SK-MEL-5 (cell line): Measurements from ENCODE around the gene TIGD6. TPM values are rescaled to one million over a fixed set of nuclear protein-coding genes. Genes with fewer than 3 reads are reported as not detected.
A peak's percentile ranks its signal among the peaks of the same experiment; 100 is the strongest.
"Not testable (repeated sequence)": the region's sequence is repeated elsewhere in the genome, so short reads cannot be mapped to it uniquely, and the experiment has no call there.

Experiments used
- DNase-seq: peaks from one replicate; pipeline ENCODE4 v3.0.0-alpha.2; 2016; ENCODE audit warnings: low read depth, low spot score
- in situ Hi-C: cut with HindIII; loops from 2 replicates; pipeline ENCODE4 v1.10.0; 2016; ENCODE audit warnings: low sequenced_read_pairs, high pct_unique_total_duplicates, low pct_unique_long_range_greater_than_20kb
- total RNA-seq: library from RNA; depleted of rRNA; stranded (reverse); fragments of >200 nt; shearing (Covaris generic); gene quantifications from 2 replicates; pipeline ENCODE4 v1.2.3, GENCODE V29; 2014; rRNA removed

TIGD6 gene
- total RNA-seq, 1 experiment from 2014 or later: 6.6 TPM

DNA sequence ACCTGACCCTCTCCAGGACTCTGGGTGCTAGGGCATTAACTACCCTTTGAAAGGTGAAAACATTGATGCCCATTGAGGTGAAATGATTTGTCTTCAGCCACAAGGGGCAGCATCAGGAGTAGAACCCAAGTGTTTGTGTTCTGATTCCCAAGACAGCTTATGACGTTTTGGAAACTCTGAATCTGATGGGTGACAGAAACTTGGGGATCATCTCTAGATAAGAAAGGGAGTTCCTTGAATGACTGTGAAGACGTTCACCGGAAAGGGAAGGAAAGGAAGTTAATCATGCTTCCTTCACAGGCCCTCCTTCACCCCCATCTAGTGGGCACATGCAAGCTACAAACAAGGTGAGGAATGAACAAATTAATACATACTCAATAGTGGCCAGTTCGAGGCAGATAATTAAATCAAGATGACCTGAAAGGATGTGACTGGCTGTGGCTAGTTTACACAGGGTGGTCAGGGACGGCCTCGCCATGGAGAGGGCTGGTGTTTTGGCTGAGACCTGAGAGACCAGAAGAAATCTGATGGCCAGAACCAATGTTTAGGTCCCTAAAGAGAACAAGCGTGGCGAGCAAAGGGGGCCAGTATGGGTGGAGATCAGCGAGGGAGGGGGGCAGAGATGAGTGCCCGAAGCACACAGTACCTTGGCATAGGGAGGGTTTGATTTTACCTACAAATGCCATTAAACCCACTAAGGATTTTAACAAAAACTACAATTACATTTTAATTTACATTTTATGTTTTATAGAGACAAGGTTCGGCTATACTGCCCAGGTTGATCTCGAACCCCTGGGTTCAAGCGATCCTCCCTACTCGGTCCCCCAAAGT, 40.8 kb downstream of the TIGD6 start:
- peak; percentile 83 for DNase-seq
- in situ Hi-C loops: no loop called here

DNA sequence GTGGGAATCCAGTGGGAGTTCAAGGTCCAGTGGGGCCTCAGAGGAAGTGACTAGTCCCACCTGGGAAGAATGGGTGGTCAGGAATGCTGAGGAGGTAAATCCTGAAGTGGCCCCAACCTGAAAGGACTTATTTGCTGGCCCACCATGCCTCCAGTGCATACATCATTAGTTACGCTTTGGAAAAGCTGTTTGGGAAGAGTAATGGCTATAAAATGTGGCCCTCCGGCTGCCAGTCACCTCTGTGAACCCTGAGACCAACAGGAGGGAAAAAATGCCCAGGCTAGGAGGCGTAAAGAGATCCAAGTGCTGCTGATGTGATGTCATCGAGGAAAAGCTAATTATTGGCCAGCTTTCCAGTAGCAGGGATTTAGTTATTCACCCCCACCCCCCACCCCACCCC, 42.6 kb downstream of the TIGD6 start:
- no peak for DNase-seq
- in situ Hi-C loops: no loop called here

DNA sequence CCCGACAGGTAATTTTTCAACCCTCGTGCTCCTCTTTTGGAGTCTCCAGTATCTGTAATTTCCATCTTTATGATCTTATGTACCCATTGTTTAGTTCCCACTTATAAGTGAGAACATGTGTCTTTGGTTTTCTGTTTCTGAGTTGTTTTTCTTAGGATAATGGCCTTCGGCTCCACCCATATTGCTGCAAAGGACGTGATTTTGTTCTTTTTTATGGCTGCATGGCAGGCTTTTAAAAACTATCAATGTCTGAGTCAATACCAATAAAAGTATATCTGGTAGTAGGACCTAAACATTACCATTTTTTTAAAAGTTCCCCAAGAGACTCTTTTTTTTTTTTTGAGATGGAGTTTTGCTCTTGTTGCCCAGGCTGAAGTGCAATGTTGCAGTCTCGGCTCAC, 43.8 kb downstream of the TIGD6 start:
- in situ Hi-C loops: no loop called here
- DNase-seq: no peak

DNA sequence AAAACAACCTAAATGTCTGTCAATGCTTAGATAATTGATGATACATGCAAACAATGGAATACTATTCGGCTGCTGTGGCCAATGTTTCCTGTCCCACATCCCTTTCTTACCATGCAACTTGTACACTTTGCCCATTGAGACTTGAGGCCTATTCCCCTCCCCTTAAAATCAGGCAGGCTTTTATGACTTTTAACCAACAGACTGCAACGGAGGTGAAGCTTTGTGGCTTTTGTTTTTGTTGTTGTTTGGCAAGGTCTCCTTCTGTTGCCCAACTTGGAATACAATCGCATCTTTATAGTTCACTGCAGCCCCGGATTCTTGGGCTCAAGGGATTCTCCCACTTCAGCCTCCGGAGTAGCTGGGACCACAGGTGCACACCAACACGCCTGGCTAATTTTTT, 45.7 kb downstream of the TIGD6 start:
- in situ Hi-C loops: no loop called here
- peak; percentile 81 for DNase-seq

DNA sequence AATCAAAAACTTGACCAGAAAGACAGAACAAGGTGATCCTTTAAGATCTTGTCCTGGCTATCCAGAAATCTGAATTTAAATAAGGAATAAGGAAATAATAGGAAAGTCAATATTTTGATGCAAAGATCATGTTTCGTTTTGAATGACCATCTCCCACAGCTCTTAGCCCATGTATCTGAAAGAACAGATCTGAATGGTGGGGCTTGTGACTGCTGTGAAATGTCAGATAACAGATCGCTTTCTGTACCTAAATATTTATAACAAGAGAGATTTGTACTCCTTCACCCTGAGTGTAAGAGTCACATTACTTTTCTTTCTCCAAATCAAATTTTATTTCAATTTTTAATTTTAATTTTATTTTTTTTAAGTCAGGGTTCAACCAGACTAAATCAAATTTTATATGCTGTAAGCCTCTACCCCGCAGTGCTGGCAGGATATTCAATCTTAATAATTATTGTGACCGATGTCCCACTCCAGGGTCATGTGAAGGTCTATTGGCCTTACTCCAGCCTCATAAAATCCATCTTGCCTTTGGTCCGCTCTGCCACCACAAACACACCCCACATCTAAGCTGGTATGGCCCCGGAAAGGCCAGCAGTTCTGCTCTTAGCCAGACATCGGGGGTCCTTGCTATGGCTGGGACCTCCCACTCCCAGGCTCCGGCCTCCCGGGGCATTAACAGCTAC, 46.9 kb downstream of the TIGD6 start:
- in situ Hi-C loops: no loop called here
- DNase-seq: peak; percentile 76

DNA sequence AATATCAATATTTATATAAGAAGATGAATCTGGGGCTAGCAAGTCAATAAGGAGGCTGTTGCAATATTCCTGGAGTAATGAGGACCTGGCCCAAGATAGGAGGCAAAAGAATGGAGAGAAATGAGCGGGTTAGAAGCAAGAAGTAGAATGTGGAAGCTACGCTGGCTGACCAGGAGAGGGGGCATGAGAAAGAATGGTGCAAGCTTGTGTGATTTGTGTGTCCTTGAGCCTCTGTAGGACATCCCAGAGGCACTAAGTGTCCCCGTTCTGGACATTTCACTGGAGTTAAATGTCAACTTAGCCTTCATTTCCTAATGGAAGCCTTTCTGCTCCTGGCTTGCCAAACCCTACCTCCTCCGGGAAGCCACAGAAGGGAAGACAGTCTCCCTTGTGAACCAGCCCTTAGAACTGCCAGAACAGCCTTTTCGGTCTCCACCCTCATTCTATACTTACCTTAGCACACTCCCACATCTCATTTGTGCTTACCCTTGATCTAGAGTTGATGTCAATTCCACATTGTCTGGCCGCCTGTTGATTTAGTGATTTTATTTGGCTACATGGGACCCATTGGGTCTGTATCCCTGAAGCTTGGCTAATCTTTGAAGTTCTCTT, 49.2 kb downstream of the TIGD6 start:
- DNase-seq: peak; percentile 62
- in situ Hi-C loops: no loop called here

DNA sequence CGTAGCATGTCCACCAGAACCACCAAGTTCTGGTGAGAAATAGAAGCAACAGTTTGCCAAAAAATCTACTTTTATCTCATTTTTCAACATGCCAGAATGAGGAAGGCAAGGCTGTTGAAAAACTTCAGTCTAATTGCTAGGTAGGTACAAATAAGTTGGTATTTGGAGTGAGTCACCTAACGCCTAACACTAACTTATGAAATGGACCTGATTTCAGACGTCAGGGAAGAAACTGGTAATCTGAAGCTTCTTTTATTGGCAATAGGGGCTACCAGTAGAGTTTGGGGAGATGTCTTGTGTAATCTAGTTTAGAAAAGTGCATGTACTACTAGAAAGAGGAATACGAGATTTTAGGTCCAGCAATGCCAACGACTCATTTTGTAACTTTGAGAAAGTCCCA, 51.5 kb downstream of the TIGD6 start:
- in situ Hi-C loops: no loop called here
- no peak for DNase-seq

DNA sequence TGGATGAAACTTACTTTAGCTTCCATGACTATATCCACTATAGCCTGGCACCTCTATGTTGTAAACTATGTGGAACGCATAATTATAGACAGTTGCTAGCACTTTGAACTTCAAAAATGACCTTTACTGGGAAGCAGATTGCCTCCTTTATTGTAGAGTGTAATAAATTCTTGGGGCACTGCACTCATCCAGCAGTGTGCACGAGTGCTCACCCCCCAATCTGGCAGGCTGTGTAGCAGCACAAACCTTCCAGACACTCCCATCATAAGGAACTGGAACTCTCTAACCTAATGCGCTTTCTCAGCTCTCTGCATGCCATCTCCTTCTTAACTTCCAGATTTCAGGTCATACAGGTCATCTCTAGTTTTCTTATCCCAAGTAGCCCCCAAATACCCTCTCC, 54.3 kb downstream of the TIGD6 start:
- no peak for DNase-seq

DNA sequence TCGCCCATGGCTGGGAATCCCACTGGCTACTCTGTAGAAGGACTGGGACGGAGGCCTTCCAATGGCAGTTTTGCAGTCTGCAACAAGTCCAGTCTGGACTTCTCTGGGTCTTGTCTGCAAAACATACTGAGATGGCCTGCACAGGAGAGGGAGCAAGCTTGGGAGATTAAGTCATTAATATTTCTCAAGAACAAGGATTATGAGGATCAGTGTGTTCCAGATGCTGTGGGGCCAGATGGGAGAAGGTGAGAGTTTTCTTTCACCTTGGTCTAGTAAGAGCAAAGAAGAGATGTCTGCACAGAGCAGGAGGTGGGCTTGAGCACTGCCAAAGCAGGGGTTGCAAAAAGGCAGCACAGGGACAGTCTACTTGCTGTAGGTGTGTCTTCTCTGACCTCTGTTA, 55.8 kb downstream of the TIGD6 start, which contains the start of gene PDE6A:
TSS of gene PDE6A (minus strand) at position 128 of the 400 bp plus-strand sequence. CDS start at position 8, 120 bp downstream.
- in situ Hi-C loops: no loop called here

More for the DNA sequence above, 54.3 kb downstream of the TIGD6 start:
- in situ Hi-C loops: no loop called here

DNA sequence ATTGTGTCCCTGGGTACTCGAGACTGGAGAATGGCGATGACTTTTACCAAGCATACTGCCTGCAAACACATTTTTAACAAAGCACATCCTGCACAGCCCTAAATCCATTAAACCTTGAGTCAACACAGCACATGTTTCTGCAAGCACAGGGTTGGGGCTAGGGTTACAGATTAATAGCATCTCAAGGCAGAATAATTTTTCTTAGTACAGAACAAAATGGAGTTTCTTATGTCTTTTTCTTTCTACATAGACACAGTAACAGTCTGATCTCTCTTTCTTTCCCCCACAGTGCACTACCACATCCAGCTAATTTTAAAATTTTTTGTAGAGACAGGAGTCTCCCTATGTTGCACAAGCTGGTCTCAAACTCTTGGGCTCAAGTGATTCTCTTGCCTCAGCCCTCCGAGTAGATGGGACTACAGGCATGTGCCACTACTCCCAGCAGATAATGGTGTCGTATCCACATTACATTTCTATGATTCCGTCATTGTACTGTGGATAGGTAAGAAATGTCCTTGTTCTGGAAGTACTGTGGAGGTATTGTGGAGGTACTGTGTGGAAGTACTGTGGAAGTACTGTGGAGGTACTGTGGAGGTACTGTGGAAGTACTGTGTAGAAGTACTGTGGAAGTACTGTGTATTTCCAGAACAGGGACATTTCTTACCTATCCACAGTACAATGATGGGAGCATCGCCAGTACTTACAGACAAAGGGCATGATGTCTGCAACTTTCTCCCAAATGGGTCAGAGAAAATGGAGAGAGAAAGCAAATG, 57.1 kb downstream of the TIGD6 start:
- DNase-seq, in situ Hi-C loops: not testable (repeated sequence)

More for the DNA sequence above, 55.8 kb downstream of the TIGD6 start, which contains the start of gene PDE6A:
- DNase-seq: no peak

Other genes starting within 250 kb of the TIGD6 start
- 0.08 and 0.26 TPM in 2 replicates for gene PDE6A, start 55.9 kb downstream of the TIGD6 start, total RNA-seq
- 173 and 178 TPM in 2 replicates for gene SLC26A2, start 39.9 kb downstream of the TIGD6 start, total RNA-seq
- 53.7 and 54.3 TPM in 2 replicates for gene HMGXB3, start 85 bp upstream of the TIGD6 start, total RNA-seq
- gene CSF1R, start 85.9 kb upstream of the TIGD6 start, total RNA-seq: 0.53 TPM in 1 of 2 replicates, not detected in the other
- 0.11 and 0.32 TPM in 2 replicates for gene PDGFRB, start 155.2 kb upstream of the TIGD6 start, total RNA-seq
- gene CDX1, start 166.1 kb upstream of the TIGD6 start, total RNA-seq: not detected in 2 replicates
- not detected in 2 replicates for gene SLC6A7, start 189.4 kb upstream of the TIGD6 start, total RNA-seq